Activated CD8-positive, alpha-beta T cell treated with anti-CD3 and anti-CD28 coated beads, Interleukin-2, amount 10 ng/mL, durations not matched to agents 7 days and 5 days (primary cell): Measurements from ENCODE around the gene TANC2. TPM values are rescaled to one million over a fixed set of nuclear protein-coding genes. Genes with fewer than 3 reads are reported as not detected.

Source experiments
- ATAC-seq: fragments of 150-1000 bp; cut with Tn5 transposase; one replicate; pipeline ENCODE4 v1.10.0; 2021; ENCODE audit warnings: moderate library complexity
- CTCF ChIA-PET: fragments of 350-600 bp; sonication (Branson Sonifier 250); formaldehyde crosslinking; loops from one replicate; lab custom pipeline; 2021; ENCODE audit warnings: antibody characterized with exemption; lab: Charles Lee
- POLR2A ChIA-PET: fragments of 350-600 bp; sonication (Branson Sonifier 250); formaldehyde crosslinking; loops from one replicate; lab custom pipeline; 2021; ENCODE audit warnings: antibody characterized with exemption; lab: Charles Lee
- DNase-seq: peaks from one replicate; pipeline ENCODE4 v3.0.0-alpha.2; 2020
- H3K27ac Mint-ChIP-seq: one replicate; pipeline ENCODE4 v1.8.0; 2021; ENCODE audit warnings: mild to moderate bottlenecking, mixed read lengths
- H3K27me3 Mint-ChIP-seq: one replicate; pipeline ENCODE4 v1.8.0; 2021; ENCODE audit warnings: low read depth, mixed read lengths
- H3K36me3 Mint-ChIP-seq: one replicate; pipeline ENCODE4 v1.8.0; 2021; ENCODE audit warnings: low read depth, mixed read lengths
- H3K4me1 Mint-ChIP-seq: one replicate; pipeline ENCODE4 v1.8.0; 2021; ENCODE audit warnings: low read depth, mixed read lengths
- H3K4me3 Mint-ChIP-seq: one replicate; pipeline ENCODE4 v1.8.0; 2021; ENCODE audit warnings: mild to moderate bottlenecking, mixed read lengths
- H3K9me3 Mint-ChIP-seq: one replicate; pipeline ENCODE4 v1.8.0; 2022; ENCODE audit warnings: mixed read lengths; ENCODE audit not compliant: insufficient read depth
- microRNA-seq: library from miRNA; unstranded; fragments of <30 nt; microRNA quantifications from one replicate; pipeline ENCODE4 v1.2.0, GENCODE V29; 2022
- total RNA-seq, 2 experiments: library from RNA; stranded (reverse); gene quantifications; one replicate each; pipeline ENCODE4 v1.2.3, GENCODE V29; 2021

TANC2 gene
- total RNA-seq, 2 experiments from 2014 or later, result 8.0 to 8.6 TPM

DNA sequence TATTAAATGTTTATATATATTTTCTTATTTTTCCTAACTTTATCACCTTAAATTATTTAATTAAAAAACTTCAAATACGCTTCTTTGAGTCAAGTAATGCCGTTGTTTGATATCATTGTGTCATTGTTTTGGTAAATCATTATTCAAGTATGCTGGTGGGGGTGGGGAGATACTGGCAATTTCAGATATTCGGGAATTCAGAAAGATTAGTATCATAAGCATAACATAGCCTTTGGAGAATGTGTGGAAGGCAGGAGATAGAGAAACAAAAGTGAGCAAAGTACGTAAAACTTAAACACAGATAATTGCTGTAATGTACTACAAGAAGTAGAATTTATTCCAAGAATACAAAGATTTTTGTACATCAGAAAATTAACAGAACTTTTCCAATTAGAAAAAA, 49.8 kb downstream of the TANC2 start:
- ATAC-seq, result no peak

More for the DNA sequence above, 49.8 kb downstream of the TANC2 start:
- ChIA-PET CTCF (no interaction called here), POLR2A (no interaction called here)
- no peak overlapping the region for H3K27ac Mint-ChIP-seq
- no peaks in the 10 kb centered on the region for H3K4me1 Mint-ChIP-seq
- H3K27me3 Mint-ChIP-seq, result no peaks in the 10 kb centered on the region
- H3K4me3 Mint-ChIP-seq, result no peak overlapping the region
- H3K9me3 Mint-ChIP-seq, result peaks cover 6% of the 10 kb centered on the region
- H3K36me3 Mint-ChIP-seq, result peaks cover 3% of the 10 kb centered on the region
- no peak for DNase-seq

Small RNA genes lying within 50 kb of the gene (microRNA-seq; reads per million reads assigned to microRNA genes)
- gene MIR633, result not detected

Other genes with a start within 250 kb of the TANC2 start
- not detected for gene MARCHF10, start 157.9 kb upstream of the TANC2 start, total RNA-seq